HG02840 (cell line): Measurements from ENCODE around the gene TMEM242.
"Not testable (repeated sequence)": the region's sequence is repeated elsewhere in the genome, so short reads cannot be mapped to it uniquely, and the experiment has no call there.

Experiments
- ATAC-seq: cut with Tn5 transposase; IDR thresholded peaks from one replicate; pipeline ENCODE4 v1.9.1; 2021; ENCODE audit warnings: mild to moderate bottlenecking, moderate library complexity, moderate number of reproducible peaks; ENCODE audit not compliant: unreplicated experiment, low FRiP score

The TMEM242 gene

DNA sequence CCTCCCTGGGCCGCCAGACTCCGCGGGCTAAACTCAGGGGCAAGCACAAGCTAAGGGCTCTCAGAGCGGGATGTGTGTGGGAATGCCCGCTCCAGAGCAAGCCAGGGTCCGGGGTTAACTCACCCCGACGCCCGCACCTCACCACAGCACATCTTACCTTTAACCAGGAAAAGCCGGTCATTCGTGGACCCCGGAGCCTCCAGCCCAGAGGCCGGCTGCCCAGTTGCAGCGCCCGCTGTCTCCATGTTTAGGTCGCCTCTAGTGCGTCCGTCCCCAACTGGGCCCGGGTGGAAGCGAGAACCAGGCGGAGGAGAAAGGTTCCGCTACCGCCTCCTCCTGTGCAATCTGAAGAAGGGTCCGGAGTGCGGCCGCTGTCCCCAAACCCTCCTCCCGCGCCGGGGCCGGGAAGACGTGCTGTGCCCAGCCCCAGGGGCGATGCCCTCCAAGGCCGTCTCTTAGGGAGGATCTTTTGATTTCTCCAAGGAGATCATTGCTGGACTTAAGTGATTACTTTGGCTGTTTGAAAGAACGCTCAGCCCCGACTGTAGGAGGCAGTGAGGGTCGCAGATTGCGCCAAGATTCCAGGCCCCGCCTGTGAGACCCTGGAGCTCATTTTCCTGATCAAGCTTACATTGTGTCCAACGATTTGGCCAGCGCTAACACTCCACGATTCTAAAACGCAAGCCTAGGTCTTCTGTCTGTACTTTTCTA is at the start of gene TMEM242:
Gene TMEM242 (minus strand): TSS at position 265 of the 711 bp plus-strand sequence. CDS start 20 bp downstream, at position 245.
- ATAC-seq = peak; percentile 91

DNA sequence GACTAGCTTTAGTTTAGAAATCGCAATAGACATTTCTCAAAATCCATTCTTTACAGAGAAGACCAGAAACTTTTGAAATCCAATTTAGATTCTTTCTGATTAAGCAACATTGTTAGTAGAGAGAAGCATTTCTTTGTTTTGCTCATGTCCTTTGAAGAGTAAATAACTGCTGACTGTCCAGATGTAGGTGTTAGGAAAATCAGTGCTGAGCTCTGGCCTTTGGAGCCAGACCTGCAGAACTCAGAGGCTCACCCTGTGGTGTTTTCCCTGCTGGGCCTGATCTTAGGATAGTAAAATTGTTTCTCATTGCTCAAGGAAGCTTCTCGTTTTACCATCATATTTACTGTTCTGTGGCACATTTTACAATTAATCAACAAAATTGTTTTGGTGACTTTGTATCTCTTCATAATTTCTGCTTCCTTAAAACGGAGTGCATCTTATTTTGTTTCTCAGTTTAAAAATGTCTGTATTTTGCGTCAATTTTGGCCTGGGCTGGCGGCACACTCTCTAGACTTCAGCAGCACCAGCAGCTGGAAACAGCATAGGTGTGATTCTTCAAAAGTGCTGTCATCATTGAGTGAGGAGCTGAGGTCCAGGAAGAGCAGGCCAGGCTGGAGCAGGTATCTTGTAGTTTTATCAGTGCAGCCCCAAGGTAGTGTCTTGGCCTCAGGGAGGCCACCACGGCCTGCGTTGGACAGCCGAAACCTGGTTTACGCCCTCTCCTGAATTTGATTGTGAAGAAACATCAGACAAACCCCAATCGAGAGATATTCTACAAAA is 49.4 kb upstream of the TMEM242 start:
- no peak for ATAC-seq

DNA sequence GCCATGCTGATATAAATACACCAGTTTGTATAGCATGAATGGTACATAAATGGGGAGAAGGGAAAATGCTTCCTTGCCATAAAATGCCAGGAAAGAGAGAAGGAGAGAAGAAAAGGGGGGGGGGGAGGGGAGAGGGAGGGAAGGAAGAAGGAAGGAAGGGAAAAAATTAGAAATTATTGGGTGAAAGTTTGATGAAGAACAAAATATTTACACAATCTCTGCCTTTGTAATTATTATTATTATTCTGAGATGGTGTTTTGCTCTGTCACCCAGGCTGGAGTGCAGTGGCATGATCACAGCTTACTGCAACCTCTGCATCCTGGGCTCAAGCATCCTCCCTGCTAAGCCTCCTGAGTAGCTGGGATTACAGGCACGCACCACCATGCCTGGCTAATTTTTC is 47.4 kb upstream of the TMEM242 start:
- no peak for ATAC-seq

DNA sequence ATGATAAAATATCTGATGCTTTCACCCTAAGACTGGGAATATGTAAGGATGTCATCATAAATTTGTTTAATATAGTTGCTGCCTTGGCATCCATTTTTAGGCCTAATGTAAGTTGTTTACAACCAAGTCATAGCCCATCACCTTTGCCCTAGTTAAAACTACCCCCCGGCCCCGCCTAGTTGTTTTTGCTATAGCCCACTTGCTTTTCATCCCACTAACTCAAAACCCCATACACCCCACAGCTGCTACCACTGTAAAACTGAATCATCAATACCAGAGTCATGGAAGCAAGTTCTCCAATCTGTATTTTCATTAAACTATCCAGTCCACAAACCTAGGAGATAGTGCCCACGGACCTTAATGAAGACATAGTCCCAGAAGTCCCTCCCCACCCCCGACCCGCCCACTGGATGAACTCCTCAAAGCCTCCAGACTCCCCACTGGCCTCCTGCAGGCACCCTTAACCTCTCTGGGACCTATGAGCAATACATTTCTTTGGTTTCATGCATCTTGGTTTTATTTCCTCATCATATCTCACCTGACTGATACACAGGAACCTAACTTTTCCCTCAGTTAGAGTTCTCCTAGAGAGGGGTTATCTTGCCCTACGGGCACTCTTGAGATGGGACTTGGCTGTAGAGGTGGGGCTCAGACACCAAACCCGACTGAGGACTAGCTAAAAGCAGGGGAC is 45.2 kb upstream of the TMEM242 start:
- ATAC-seq = no peak

DNA sequence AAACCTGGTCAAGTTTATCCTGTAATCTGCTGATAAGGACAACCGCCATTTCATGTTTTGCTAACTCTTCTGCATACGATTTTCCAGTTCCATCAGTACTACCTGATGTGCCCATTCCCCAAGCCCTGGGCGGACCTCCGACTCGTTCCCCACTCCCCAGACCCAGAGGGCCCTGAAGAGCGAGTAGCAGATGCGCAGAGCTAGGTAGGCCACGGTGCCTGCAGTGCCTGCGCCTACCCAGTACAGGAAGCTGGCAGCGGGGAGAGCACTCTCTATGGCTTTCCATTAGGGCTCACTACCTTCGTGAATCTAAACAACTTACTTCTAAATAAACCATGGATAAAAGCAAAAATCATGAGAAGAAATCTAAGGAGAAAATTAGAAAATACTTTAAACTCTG is 43.3 kb upstream of the TMEM242 start:
- no peak for ATAC-seq

DNA sequence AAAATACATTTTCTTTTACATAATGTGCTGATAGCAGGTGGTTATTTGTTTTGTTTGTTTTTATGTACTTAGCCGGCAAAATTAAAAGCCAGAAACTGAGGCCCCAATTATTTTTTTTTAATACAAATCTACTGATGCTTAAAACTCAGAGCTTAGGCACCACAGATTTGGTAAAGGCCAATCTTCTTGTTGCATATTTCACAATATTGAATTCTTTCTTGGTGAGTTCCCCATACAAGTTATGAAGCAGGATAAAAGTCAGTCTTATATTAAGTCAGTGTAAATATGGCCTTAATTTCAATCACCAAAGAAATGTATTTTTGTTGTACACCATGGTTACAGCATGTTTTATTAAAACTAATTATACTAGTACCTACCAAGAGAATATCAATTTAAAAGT is 41.4 kb upstream of the TMEM242 start:
- no peak for ATAC-seq

DNA sequence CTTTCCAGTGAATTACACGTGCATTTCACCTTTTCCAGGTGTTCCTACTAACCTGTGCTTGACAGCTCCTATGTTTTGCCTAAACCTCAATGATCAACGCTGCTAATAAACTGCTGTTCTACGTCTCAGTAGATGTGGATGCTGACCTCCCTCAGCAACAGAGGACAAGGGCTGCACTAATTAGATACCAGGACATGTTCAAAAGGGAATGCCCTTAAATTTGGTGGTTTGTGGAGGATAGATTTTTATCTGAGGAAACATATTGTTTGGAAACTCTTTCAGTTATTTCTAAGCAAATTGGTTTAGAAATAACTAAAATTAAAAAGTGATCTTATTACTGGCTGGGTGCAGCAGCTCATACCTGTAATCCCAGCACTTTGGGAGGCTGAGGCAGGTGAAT is 38.6 kb upstream of the TMEM242 start:
- no peak for ATAC-seq

DNA sequence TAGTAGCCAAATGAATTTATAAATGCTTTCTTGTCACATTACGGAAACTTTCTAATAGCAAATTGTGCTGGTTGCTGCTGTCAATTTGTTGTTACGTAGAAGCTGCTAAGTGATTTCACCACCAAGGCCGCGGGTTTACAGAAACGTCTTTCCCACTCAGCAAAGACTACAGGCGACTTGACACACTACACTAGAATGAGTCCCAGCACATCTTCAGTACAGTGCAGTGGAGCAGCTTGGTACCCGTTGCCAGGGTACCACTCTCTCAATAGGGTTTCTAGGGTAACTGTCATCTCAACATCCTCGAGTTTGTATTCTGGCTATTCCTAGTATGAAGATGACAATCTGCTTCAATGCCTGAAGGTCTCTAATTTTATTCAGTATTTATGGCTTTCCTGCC is 35.0 kb upstream of the TMEM242 start:
- no peak for ATAC-seq

DNA sequence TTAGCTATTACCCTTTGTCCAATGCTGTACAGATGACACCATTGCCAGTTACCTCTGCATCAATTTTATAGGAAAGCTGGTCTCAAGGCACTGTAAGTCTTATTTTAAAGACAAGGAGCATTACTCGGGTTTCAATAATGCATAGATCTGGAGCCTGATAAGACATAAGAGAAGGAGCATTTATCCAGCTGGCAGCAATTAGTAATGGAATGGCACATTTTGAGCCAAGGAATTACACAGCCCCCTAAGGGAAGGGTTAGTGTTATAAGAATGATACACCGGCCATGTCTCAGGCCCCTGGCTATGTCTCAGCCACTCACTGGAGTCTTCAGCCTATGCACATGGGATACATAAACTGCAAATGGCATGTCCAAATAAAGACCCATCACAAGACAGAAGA is 23.1 kb upstream of the TMEM242 start:
- ATAC-seq = no peak

DNA sequence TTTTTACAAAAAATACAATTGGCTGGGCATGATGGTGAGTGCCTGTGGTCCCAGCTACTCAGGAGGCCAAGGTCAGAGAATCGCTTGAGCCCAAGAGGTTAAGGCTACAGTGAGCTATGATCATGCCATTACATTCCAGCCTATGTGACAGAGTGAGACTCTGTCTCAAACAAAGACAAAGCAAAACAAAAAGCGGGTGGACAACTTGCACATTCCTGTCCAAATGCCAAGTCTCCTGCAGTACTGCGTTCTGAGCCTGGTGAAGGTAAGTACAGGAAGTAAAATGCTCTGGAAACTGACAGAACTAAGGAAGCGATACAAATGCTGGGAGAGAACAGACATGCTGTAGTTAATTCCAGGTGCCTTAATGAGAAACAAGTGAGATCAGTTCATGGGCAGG is 20.4 kb upstream of the TMEM242 start:
- no peak for ATAC-seq

DNA sequence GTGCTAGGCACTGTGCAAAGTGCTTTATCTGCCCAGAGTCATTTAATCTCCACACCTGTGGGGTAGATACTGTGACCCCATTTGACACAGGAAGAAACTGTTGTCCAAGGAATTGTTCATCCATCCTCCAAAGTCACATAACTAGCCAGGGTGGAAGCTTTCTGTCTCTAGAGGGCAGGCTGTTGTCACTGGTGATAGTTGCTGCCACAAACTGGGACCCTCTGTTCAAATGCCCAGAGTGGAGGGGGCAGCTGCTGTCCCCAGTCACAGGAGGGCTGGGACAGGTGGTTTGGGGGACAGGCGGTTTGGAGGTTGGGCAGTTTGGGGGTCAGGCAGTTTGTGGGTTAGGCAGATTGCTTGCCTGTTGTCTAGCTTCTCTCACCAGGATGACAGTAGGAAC is 16.1 kb upstream of the TMEM242 start:
- ATAC-seq = no peak

DNA sequence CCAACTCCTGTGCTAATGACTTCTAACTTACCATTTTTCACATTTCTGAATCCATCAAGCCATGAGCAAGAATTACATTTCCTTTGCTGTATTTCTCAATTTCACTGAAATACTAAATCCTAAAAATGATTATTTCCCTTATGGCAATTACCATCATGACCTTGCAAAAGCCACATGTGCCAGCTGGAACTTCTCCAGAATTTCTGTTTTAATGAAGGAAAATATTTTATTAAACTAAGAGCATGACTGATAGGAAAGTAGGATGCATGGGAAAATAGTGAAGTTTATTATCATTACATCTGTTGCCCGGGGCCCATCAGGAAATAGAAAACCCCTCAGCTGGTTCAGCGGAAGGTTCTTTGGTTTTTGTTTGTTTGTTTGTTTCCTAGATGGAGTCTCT is 14.4 kb upstream of the TMEM242 start:
- ATAC-seq = no peak

DNA sequence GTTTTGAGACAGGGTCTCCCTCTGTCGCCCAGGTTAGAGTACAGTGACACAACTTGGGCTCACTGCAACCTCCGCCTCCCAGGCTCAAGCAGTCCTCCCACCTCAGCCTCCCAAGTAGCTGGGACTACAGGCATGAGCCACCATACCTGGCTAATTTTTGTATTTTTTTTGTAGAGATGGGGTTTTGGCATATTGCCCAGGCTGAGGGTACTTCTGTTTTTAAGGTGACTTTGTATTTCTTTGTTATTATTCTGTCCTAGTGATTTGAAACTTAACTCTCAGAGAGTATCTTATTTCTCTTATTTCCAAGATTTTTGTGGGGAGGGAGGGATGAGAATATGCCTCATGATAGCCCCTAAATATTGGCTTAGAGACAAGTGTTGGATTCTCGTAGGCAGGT is 14.0 kb upstream of the TMEM242 start:
- not testable (repeated sequence) for ATAC-seq

DNA sequence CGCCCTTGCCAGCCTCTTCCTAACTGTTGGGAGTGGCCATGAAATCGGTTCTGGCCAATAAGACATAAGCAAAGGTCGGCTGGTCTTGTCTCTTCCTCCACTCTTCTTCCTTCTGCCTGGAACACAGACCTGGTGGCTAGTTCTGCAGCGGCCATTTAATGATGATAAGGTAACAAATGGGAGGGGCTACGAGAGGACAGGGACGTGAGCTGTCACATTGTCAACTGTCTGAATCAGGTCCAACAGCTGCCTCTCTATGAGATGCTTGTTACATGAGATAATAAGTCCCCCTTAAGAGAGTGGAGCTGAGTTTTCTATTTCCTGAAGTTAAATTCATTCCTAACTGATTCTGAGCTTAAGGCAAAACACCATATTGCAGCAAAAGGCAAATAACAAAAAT is 12.5 kb upstream of the TMEM242 start:
- no peak for ATAC-seq

DNA sequence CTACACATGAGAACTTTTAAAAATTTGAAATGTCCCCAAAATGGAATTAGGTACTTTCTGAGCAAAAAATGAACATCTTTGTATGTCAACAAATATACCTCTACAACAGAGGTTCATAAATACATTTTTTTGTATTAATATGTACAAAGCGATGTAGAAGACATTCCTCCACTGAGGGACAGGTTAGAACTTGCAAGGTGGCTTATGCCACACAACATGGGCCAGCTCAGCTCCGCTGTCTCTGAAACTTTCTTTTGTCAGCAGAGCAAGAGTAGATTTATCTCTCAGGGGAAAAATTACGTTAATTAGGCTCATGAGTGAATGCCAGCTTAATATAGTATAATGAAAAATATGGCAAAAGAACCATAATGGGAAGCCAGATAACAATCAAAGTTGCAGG is 10.6 kb upstream of the TMEM242 start:
- no peak for ATAC-seq

DNA sequence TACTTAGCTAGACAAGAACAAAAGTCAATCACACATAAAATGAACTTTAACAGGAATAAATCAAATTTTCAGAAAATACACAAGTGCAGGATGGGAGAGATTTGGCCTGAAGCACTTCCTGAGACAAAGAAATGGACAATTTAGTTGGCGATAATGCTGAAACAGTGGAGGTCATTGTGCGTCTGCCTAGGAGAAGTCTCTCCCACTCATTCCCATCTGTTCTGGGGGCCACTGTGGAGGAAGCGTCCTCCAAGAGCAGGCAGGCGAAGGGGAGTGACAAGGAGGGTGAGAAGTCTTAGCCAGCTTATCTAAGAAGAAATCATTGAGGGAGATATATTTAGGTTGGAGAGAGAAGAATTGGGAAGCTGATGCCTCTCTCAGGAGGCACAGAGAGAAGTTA is 10.2 kb upstream of the TMEM242 start:
- no peak for ATAC-seq

DNA sequence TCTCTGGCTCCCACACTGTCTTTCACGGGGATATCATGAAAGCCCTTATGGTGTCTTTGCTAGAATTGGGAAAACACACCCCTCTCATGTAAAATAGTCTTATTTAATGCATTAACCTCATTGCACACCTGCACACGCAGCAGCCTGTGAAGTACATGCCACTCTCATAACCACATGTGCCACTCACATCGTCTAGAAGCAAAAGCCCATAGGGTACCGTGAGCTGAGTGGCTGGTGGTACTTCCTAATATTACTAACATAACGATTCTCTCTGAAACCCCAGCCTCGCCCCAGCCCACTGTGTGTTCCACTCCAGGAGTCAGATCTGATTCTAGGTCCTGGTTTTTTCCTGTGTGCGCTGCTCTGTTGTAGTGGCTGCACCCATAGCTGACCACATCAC is 9.5 kb upstream of the TMEM242 start:
- ATAC-seq = no peak

DNA sequence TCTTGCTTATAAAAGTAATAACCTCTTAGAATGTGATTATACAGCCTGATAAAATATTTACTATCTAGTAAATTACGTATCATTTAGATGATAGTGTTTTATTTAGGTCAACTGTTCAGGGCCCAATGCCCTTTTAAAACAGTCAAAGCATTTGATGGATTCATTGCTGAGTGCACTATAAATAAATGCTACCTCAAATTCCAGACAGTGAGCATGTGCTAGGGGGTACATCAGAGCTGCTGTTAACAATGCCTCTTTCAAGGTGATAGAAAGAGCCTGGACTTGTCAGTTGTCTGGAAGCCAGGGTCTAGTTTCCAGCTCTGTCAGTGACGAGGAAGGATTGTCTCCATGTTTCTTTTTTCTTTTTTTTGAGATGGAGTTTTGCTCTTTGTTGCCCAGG is 7.5 kb upstream of the TMEM242 start:
- no peak for ATAC-seq

DNA sequence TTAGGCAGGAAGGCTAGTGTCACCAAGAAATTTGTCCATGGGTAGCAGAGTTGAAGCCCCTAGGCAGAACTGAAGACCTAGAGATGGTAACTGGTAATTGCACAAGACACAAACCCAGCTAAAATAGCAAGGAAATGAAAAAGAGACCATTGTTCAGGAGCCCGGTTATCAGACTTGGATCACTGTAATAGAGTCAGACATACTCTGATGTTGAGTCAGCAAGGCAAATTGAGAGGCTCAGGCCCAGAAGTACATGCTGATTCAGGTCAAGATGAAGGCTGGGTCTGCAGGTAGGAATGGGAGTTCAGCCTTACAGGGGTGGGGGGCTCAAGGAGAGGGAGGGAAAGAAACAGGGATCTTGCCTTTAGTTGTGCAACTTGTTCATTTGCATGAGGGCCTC is 6.5 kb upstream of the TMEM242 start:
- ATAC-seq = no peak

DNA sequence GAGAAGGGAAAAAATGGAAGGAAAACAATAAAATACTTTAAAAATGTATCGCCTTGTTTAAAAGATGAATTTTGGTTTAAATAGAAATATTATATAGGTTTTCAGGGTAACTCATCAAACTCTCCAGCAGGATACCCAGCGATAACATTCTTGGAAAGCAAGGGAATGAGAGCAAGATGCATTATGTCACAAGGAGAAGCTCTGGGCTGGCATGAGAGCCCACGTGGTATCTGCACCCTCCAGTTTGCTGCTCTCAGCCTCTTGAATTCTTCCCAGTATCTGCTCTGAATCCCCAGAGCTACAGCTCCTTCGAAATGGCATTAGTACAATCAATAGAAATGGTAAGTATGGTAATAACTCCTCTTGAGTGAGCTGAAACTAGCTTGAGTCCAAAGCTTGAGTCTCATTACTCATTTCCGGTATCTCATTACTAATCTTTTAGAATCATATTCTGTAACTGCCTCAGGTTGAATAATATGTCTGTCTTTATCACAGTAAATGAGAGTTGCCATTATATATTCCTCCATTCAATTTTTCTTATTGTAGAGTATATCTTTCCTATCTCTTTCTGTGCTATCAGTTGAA is 4.9 kb upstream of the TMEM242 start:
- ATAC-seq = no peak

DNA sequence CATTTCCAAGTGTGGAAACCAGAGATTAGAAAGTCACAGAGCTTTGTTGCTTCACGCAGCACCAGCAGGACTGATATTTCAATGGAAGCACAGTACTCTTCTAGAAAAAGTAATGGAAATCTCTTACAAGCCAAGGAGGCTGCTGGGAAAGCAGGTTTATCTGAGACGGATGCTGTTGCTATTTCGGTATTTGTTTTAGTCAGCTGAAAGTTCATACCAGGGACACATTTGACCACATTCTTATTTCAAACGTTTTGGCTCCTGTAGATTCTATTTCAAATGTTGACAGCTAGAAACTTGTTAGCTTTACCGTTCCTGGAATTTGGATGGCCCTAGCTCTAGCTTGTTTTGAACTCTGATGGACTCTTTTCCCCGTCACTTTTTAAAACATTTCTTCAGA is 3.7 kb upstream of the TMEM242 start:
- ATAC-seq = no peak
